ENCODE data around the gene PUDP. TPM values are rescaled to one million over a fixed set of nuclear protein-coding genes. Genes with fewer than 3 reads are reported as not detected.

PUDP gene
- total RNA-seq, 1 donor from 2014 or later, result 6.1 TPM

DNA sequence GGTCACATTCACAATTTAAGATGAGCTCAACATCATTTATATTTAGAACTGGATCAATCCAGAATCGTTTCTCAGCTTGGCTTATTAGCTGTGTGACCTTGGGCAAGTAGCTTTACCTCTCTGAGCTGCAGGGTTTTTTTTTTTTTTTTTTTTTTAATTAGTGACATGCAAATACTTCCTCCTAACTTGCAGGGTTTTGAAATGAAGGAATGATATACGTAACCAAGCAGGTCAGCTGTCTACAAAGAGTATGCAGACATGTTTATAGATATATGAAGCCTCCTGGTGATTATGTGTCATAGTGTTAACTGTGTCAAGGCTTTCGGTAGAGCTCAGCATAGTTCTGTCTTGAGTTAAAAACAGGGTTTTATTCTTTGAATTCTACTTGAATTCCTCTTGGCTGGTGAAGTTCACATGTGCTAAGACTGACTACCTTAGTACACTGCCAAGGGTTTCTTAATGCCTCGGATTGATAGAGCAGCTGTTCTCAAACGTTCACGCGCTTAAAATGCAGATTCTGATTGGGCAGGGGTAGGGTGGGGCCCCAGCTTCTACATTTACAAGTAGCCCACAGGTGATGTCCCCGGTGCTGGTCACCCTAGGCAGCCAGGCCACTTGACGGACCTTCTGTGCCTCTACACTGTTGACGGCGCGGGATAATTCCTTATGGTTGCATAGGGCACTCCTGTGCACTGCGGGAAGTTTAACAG, 1.1 kb downstream of the PUDP start:
- H3K27me3 ChIP-seq (ENCODE audit: control insufficient read depth, insufficient read depth, low read length), result no peaks in the 10 kb centered on the region
- H3K4me3 ChIP-seq (ENCODE audit: low read depth, low read length), result peak overlapping the region; percentile 69
- no peak for DNase-seq (ENCODE audit: low read depth)
- no peaks in the 10 kb centered on the region for H3K36me3 ChIP-seq (ENCODE audit: control insufficient read depth, insufficient read depth, low read length)
- TF ChIP-seq, protein P1, sequence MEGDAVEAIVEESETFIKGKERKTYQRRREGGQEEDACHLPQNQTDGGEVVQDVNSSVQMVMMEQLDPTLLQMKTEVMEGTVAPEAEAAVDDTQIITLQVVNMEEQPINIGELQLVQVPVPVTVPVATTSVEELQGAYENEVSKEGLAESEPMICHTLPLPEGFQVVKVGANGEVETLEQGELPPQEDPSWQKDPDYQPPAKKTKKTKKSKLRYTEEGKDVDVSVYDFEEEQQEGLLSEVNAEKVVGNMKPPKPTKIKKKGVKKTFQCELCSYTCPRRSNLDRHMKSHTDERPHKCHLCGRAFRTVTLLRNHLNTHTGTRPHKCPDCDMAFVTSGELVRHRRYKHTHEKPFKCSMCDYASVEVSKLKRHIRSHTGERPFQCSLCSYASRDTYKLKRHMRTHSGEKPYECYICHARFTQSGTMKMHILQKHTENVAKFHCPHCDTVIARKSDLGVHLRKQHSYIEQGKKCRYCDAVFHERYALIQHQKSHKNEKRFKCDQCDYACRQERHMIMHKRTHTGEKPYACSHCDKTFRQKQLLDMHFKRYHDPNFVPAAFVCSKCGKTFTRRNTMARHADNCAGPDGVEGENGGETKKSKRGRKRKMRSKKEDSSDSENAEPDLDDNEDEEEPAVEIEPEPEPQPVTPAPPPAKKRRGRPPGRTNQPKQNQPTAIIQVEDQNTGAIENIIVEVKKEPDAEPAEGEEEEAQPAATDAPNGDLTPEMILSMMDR (IDR thresholded peaks at IDR 0.05; ENCODE audit: insufficient read depth, low read length, severe bottlenecking), result no peak
- no peak for FAIRE-seq

DNA sequence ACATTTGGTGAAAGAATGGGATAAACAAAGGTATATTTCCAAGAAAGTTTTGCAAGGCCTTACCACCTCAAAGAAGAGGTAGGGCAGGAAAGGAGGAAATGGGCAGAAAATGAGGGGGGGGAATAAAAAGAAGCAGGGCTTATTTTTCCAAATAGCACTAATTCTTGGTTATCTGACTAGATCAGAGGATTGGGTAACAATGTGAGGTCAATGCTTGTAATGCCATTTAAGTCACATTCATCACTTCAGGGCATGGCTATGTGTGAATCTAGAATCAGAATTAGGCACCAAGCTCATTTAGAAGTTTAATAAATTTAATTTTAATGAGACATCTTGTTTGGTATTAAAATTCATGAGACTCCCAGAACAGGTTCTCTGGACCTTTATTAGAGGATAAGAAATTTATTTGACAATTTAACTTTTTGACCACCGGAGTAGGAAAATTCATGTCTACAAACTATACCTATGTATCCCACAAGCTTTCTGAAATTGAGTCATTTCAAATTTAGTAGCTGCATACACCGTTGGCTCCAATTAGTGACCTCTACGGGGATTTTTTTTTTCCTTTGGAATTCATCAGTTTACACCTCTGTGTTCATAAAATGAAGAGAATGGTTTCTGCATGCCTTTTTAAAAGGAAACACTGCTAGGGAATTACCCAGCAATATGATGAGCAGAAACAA, 1.8 kb downstream of the PUDP start:
- no peak overlapping the region for H3K4me3 ChIP-seq (ENCODE audit: low read depth, low read length)
- TF ChIP-seq, protein P1 (IDR thresholded peaks at IDR 0.05; ENCODE audit: insufficient read depth, low read length, severe bottlenecking), result no peak
- no peak for DNase-seq (ENCODE audit: low read depth)
- FAIRE-seq, result no peak
- H3K36me3 ChIP-seq (ENCODE audit: control insufficient read depth, insufficient read depth, low read length), result no peaks in the 10 kb centered on the region
- no peaks in the 10 kb centered on the region for H3K27me3 ChIP-seq (ENCODE audit: control insufficient read depth, insufficient read depth, low read length)

DNA sequence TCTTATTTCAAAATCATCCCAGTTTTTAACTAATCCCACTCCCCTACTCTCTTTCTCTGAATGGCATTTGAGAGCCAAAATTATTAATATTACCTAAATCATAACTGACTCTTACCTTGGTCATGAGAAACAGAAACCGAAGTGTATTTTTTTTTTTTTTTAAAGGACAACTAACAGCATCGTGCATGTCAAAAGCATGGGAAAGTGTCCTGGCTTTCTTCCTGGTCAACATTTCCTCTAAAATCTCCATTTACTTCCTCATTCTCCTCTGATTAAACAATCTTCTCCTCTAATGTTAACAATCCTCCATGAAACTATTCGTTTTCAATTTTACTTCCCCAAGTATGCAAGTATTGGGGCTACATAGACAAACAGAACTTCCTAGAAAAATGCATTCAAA, 2.5 kb downstream of the PUDP start:
- FAIRE-seq (no peak), DNase-seq (ENCODE audit: low read depth) (peak; percentile 23)
- H3K27me3 ChIP-seq (ENCODE audit: control insufficient read depth, insufficient read depth, low read length), result no peaks in the 10 kb centered on the region
- no peak overlapping the region for H3K4me3 ChIP-seq (ENCODE audit: low read depth, low read length)
- TF ChIP-seq, protein P1 (IDR thresholded peaks at IDR 0.05; ENCODE audit: insufficient read depth, low read length, severe bottlenecking), result no peak
- no peaks in the 10 kb centered on the region for H3K36me3 ChIP-seq (ENCODE audit: control insufficient read depth, insufficient read depth, low read length)

DNA sequence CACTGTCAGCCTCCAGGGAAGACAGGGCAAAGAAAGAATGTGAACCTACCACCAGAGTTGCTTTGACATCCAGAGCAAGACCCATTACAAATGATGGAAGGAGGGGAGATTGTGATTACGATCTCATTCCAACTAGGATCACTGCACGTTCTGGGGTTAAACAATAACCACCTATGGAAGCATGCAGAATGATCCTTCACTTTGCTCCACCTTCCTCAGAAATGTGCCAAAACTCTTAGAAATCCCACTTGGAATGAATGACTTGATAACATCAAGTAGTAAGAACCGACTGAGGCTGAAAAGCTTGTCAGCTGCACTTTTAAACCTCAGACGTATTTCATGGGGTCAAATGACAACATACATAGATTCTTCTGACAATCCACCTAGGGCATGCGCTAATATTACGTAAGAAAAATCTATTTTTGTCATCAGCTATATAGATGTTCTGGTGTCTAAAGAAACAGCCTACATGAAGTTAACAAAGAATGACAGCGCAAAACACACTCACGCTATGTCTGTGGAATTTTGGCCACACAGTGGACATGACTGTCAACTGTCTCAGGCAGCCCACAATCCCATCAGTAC, 3.9 kb downstream of the PUDP start:
- H3K27me3 ChIP-seq (ENCODE audit: control insufficient read depth, insufficient read depth, low read length), result no peaks in the 10 kb centered on the region
- TF ChIP-seq, protein P1 (IDR thresholded peaks at IDR 0.05; ENCODE audit: insufficient read depth, low read length, severe bottlenecking), result no peak
- no peak overlapping the region for H3K4me3 ChIP-seq (ENCODE audit: low read depth, low read length)
- DNase-seq (ENCODE audit: low read depth), result no peak
- H3K36me3 ChIP-seq (ENCODE audit: control insufficient read depth, insufficient read depth, low read length), result no peaks in the 10 kb centered on the region
- peak; percentile 43 for FAIRE-seq

DNA sequence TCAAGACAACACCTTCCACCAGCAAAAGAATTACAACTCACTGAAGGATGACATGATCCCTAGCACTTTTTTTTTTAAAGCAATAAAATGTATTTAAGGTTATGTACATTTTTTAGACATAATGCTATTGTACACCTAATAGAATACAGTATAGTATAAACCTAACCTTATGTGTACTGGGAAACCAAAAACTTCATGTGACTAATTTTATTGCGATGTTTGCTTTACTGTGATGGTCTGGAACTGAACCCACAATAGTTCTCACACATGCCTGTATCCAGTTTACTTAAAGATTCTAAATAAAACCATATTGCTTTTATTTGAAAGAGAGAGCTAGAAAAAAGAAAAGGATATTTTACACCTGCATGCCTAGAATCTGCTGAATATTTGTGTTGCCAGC, 4.9 kb downstream of the PUDP start:
- TF ChIP-seq, protein P1 (IDR thresholded peaks at IDR 0.05; ENCODE audit: insufficient read depth, low read length, severe bottlenecking), result no peak
- DNase-seq (ENCODE audit: low read depth) (no peak), FAIRE-seq (no peak)
- H3K27me3 ChIP-seq (ENCODE audit: control insufficient read depth, insufficient read depth, low read length), result no peaks in the 10 kb centered on the region
- no peaks in the 10 kb centered on the region for H3K36me3 ChIP-seq (ENCODE audit: control insufficient read depth, insufficient read depth, low read length)
- H3K4me3 ChIP-seq (ENCODE audit: low read depth, low read length), result no peak overlapping the region
